LHCN-M2 (cell line): ENCODE data around the gene RASSF9. TPM values are rescaled to one million over a fixed set of nuclear protein-coding genes. Genes with fewer than 3 reads are reported as not detected.

ENCODE experiments used
- DNase-seq: peaks from one replicate; pipeline ENCODE4 v3.0.0-alpha.2; 2012; ENCODE audit warnings: low read depth
- polyA plus RNA-seq: library from polyadenylated mRNA; unstranded; fragments of >200 nt; gene quantifications from one replicate; pipeline ENCODE4 v1.2.1, GENCODE V29; 2012; ENCODE audit warnings: missing spikeins
- total RNA-seq: library from RNA; depleted of rRNA; stranded (reverse); fragments of >200 nt; gene quantifications from 2 replicates; pipeline ENCODE4 v1.2.3, GENCODE V29; 2014; rRNA removed

The RASSF9 gene
- not detected in 2 replicates for total RNA-seq
- 0.01 TPM for polyA plus RNA-seq

- DNase-seq = peak; percentile 13
Observed at GRCh38 chr12:85836197-85837090, at the start of gene RASSF9. RASSF9 (minus strand) TSS chr12:85836409; CDS start chr12:85836201, 208 bp downstream.

GRCh38 chr12:85883763-85884162 is 47.6 kb upstream of the RASSF9 start:
- no peak for DNase-seq

- DNase-seq = no peak
Observed at GRCh38 chr12:85877459-85877858, 41.2 kb upstream of the RASSF9 start.

GRCh38 chr12:85874031-85874461 is 37.8 kb upstream of the RASSF9 start, which contains the start of gene NTS:
NTS (plus strand) TSS chr12:85874295; CDS start chr12:85874404, 109 bp downstream.
- DNase-seq = no peak

- peak; percentile 54 for DNase-seq
Observed at GRCh38 chr12:85872497-85873091, 36.4 kb upstream of the RASSF9 start.

GRCh38 chr12:85866986-85867776 is 31.0 kb upstream of the RASSF9 start:
- DNase-seq = peak; percentile 58

GRCh38 chr12:85865890-85866289 is 29.7 kb upstream of the RASSF9 start:
- DNase-seq = peak; percentile 2

- DNase-seq = no peak
Observed at GRCh38 chr12:85856966-85857365, 20.8 kb upstream of the RASSF9 start.

GRCh38 chr12:85855305-85855704 is 19.1 kb upstream of the RASSF9 start:
- no peak for DNase-seq

GRCh38 chr12:85849344-85849743 is 13.1 kb upstream of the RASSF9 start:
- DNase-seq = no peak

GRCh38 chr12:85843606-85844310 is 7.5 kb upstream of the RASSF9 start:
- no peak for DNase-seq

- peak; percentile 6 for DNase-seq
Observed at GRCh38 chr12:85835426-85836196, 598 bp downstream of the RASSF9 start.

- peak; percentile 11 for DNase-seq
Observed at GRCh38 chr12:85834378-85834777, 1.8 kb downstream of the RASSF9 start.

- no peak for DNase-seq
Observed at GRCh38 chr12:85833579-85833978, 2.6 kb downstream of the RASSF9 start.

- no peak for DNase-seq
Observed at GRCh38 chr12:85831327-85831990, 4.8 kb downstream of the RASSF9 start.

- DNase-seq = peak; percentile 22
Observed at GRCh38 chr12:85829391-85829790, 6.8 kb downstream of the RASSF9 start.

- no peak for DNase-seq
Observed at GRCh38 chr12:85828576-85828975, 7.6 kb downstream of the RASSF9 start.

GRCh38 chr12:85825746-85826145 is 10.5 kb downstream of the RASSF9 start:
- DNase-seq = no peak

- peak; percentile 27 for DNase-seq
Observed at GRCh38 chr12:85823436-85824180, 12.6 kb downstream of the RASSF9 start.
